Fibroblast of upper back skin (primary cell): ENCODE results near the gene SCGB1C1.
"Not testable (repeated sequence)": the region's sequence is repeated elsewhere in the genome, so short reads cannot be mapped to it uniquely, and the experiment has no call there.

Experiments used
- DNase-seq: peaks from one replicate; pipeline ENCODE4 v3.0.0-alpha.2; 2013

The SCGB1C1 gene

GRCh38 chr11:192674-193128, at the start of gene SCGB1C1:
TSS of gene SCGB1C1 (plus strand) at chr11:193078. CDS start at chr11:193100, 22 bp downstream.
- DNase-seq, result not testable (repeated sequence)

GRCh38 chr11:180242-180641, 12.6 kb upstream of the SCGB1C1 start:
- not testable (repeated sequence) for DNase-seq

GRCh38 chr11:189200-189783, 3.6 kb upstream of the SCGB1C1 start:
- DNase-seq, result not testable (repeated sequence)

GRCh38 chr11:189843-190311, 3.0 kb upstream of the SCGB1C1 start:
- not testable (repeated sequence) for DNase-seq

- not testable (repeated sequence) for DNase-seq
These were observed 2.3 kb upstream of the SCGB1C1 start for GRCh38 chr11:190546-190945.

- not testable (repeated sequence) for DNase-seq
These were observed 1.1 kb upstream of the SCGB1C1 start for GRCh38 chr11:191490-192478.

GRCh38 chr11:193481-193880, 603 bp downstream of the SCGB1C1 start:
- DNase-seq, result not testable (repeated sequence)

- DNase-seq, result no peak
These were observed 4.2 kb downstream of the SCGB1C1 start for GRCh38 chr11:196786-197731.

GRCh38 chr11:197741-198235, 4.9 kb downstream of the SCGB1C1 start:
- no peak for DNase-seq

- DNase-seq, result no peak
These were observed 5.4 kb downstream of the SCGB1C1 start for GRCh38 chr11:198236-198806.

GRCh38 chr11:199004-199581, 6.2 kb downstream of the SCGB1C1 start:
- DNase-seq, result no peak

- no peak for DNase-seq
These were observed 6.9 kb downstream of the SCGB1C1 start for GRCh38 chr11:199782-200181.

GRCh38 chr11:200224-201003, 7.5 kb downstream of the SCGB1C1 start:
- no peak for DNase-seq

GRCh38 chr11:201966-202365, 9.1 kb downstream of the SCGB1C1 start:
- DNase-seq, result no peak

GRCh38 chr11:202490-202889, 9.6 kb downstream of the SCGB1C1 start:
- no peak for DNase-seq

GRCh38 chr11:203056-203944, 10.4 kb downstream of the SCGB1C1 start:
- DNase-seq, result no peak

- DNase-seq, result no peak
These were observed 11.2 kb downstream of the SCGB1C1 start for GRCh38 chr11:203945-204586.

GRCh38 chr11:204587-205109, 11.8 kb downstream of the SCGB1C1 start:
- DNase-seq, result no peak
